BE2C (cell line): Measurements from ENCODE around the gene SHC3.

ENCODE experiments used
- DNase-seq: peaks from one replicate; pipeline ENCODE4 v3.0.0-alpha.2; 2020
- H3K27me3 ChIP-seq: fragments of 250-450 bp; sonication (Bioruptor Pico); 2 replicates; pipeline ENCODE4 v1.5.1; 2020; ENCODE audit warnings: mild to moderate bottlenecking
- H3K36me3 ChIP-seq: fragments of 250-450 bp; sonication (Bioruptor Pico); 2 replicates; pipeline ENCODE4 v1.5.1; 2020; ENCODE audit warnings: mild to moderate bottlenecking
- H3K4me1 ChIP-seq: fragments of 250-450 bp; sonication (Bioruptor Pico); 2 replicates; pipeline ENCODE4 v1.5.1; 2020
- H3K4me3 ChIP-seq: 2 replicates; pipeline ENCODE4 v1.5.1; 2011; ENCODE audit warnings: low read depth, low read length
- H3K9me3 ChIP-seq: fragments of 250-450 bp; sonication (Bioruptor Pico); 2 replicates; pipeline ENCODE4 v1.5.1; 2020
- CTCF ChIP-seq: IDR thresholded peaks from 2 replicates; pipeline ENCODE4 v1.5.1; 2012; ENCODE audit warnings: mild to moderate bottlenecking, low read depth, low read length

SHC3 gene

GRCh38 chr9:89175828-89176261, 2.8 kb downstream of the SHC3 start:
- Histone ChIP-seq H3K27me3 (no peaks in the 10 kb centered on the region), H3K4me3 (peak overlapping the region; percentile 84), H3K4me1 (peaks cover 9% of the 10 kb centered on the region), H3K36me3 (peaks cover 16% of the 10 kb centered on the region), H3K9me3 (no peaks in the 10 kb centered on the region)
- DNase-seq = peak; percentile 43
- peak; percentile 58 for TF ChIP-seq CTCF

GRCh38 chr9:89174291-89174690, 4.3 kb downstream of the SHC3 start:
- no peak for TF ChIP-seq CTCF
- Histone ChIP-seq H3K4me3 (no peak overlapping the region; the same call in 1 of the 2 replicates), H3K27me3 (no peaks in the 10 kb centered on the region), H3K4me1 (peaks cover 6% of the 10 kb centered on the region), H3K36me3 (peaks cover 26% of the 10 kb centered on the region), H3K9me3 (no peaks in the 10 kb centered on the region)
- no peak for DNase-seq

- no peaks in the 10 kb centered on the region for H3K27me3 ChIP-seq
- DNase-seq = no peak
These were observed 5.5 kb downstream of the SHC3 start for GRCh38 chr9:89173072-89173471.

GRCh38 chr9:89172398-89172797, 6.2 kb downstream of the SHC3 start:
- H3K9me3 ChIP-seq = no peaks in the 10 kb centered on the region
- peaks cover 6% of the 10 kb centered on the region for H3K4me1 ChIP-seq
- DNase-seq = no peak
- H3K4me3 ChIP-seq = no peak overlapping the region
- peaks cover 26% of the 10 kb centered on the region for H3K36me3 ChIP-seq
- no peak for TF ChIP-seq CTCF
- H3K27me3 ChIP-seq = no peaks in the 10 kb centered on the region

More at GRCh38 chr9:89173072-89173471, 5.5 kb downstream of the SHC3 start:
- Histone ChIP-seq H3K4me1 (peaks cover 6% of the 10 kb centered on the region), H3K4me3 (no peak overlapping the region), H3K36me3 (peaks cover 26% of the 10 kb centered on the region), H3K9me3 (no peaks in the 10 kb centered on the region)
- no peak for TF ChIP-seq CTCF

- no peaks in the 10 kb centered on the region for H3K9me3 ChIP-seq
- DNase-seq = no peak
These were observed 6.9 kb downstream of the SHC3 start for GRCh38 chr9:89171693-89172092.

GRCh38 chr9:89171231-89171630, 7.4 kb downstream of the SHC3 start:
- Histone ChIP-seq H3K9me3 (no peaks in the 10 kb centered on the region), H3K27me3 (no peaks in the 10 kb centered on the region), H3K4me3 (no peak overlapping the region), H3K4me1 (peaks cover 6% of the 10 kb centered on the region), H3K36me3 (peaks cover 26% of the 10 kb centered on the region)
- no peak for DNase-seq
- no peak for TF ChIP-seq CTCF

More at GRCh38 chr9:89171693-89172092, 6.9 kb downstream of the SHC3 start:
- no peak overlapping the region for H3K4me3 ChIP-seq
- H3K27me3 ChIP-seq = no peaks in the 10 kb centered on the region
- TF ChIP-seq CTCF = peak; percentile 46
- peaks cover 6% of the 10 kb centered on the region for H3K4me1 ChIP-seq
- peaks cover 26% of the 10 kb centered on the region for H3K36me3 ChIP-seq
